ENCODE data around the gene RABL6.
"Not testable (repeated sequence)": the region's sequence is repeated elsewhere in the genome, so short reads cannot be mapped to it uniquely, and the experiment has no call there.

Gene RABL6

GRCh38 chr9:136798708-136799078 is 9.1 kb upstream of the RABL6 start:
- Histone ChIP-seq H3K4me1 (peaks cover 0 to 29% (median 18%) of the 10 kb centered on the region in 4 donors), H3K4me3 (no peak overlapping the region), H3K9me3 (no peaks in the 10 kb centered on the region), H3K27me3 (peaks cover 0 to 86% of the 10 kb centered on the region in 2 donors), H3K36me3 (peaks cover 0 to 5% (median 0%) of the 10 kb centered on the region in 3 donors), H3K27ac (no peak overlapping the region)
- no peak for DNase-seq
- intact Hi-C loops (cut with DNase I; ENCODE audit: low total_unique reads), result no loop called here
- no peak for TF ChIP-seq CTCF (IDR thresholded peaks at IDR 0.05)

- DNase-seq, result no peak
- Histone ChIP-seq H3K4me1 (peaks cover 0 to 34% (median 18%) of the 10 kb centered on the region in 4 donors), H3K36me3 (no peaks in the 10 kb centered on the region), H3K9me3 (no peaks in the 10 kb centered on the region), H3K4me3 (peak overlapping the region in 1 of 2 donors; percentile 33), H3K27me3 (peaks cover 0 to 86% of the 10 kb centered on the region in 2 donors), H3K27ac (no peak overlapping the region)
- no peak for TF ChIP-seq CTCF (IDR thresholded peaks at IDR 0.05)
- intact Hi-C loops (cut with DNase I; ENCODE audit: low total_unique reads), result no loop called here
Observed at GRCh38 chr9:136799079-136799853, 8.5 kb upstream of the RABL6 start.

GRCh38 chr9:136799854-136800657 is 7.7 kb upstream of the RABL6 start:
- Histone ChIP-seq H3K27me3 (peaks cover 0 to 85% of the 10 kb centered on the region in 2 donors), H3K4me3 (peak overlapping the region; percentile 5 to 33), H3K36me3 (no peaks in the 10 kb centered on the region), H3K27ac (no peak overlapping the region), H3K4me1 (peaks cover 0 to 37% (median 18%) of the 10 kb centered on the region in 4 donors), H3K9me3 (no peaks in the 10 kb centered on the region)
- intact Hi-C loops (cut with DNase I; ENCODE audit: low total_unique reads), result no loop called here
- TF ChIP-seq CTCF (IDR thresholded peaks at IDR 0.05), result no peak
- no peak for DNase-seq

- DNase-seq, result no peak
- Histone ChIP-seq H3K4me1 (peaks cover 0 to 48% (median 27%) of the 10 kb centered on the region in 4 donors), H3K9me3 (no peaks in the 10 kb centered on the region), H3K4me3 (no peak overlapping the region), H3K27me3 (peaks cover 0 to 62% of the 10 kb centered on the region in 2 donors), H3K27ac (no peak overlapping the region), H3K36me3 (no peaks in the 10 kb centered on the region)
- no peak for TF ChIP-seq CTCF (IDR thresholded peaks at IDR 0.05)
- intact Hi-C loops (cut with DNase I; ENCODE audit: low total_unique reads), result no loop called here
Observed at GRCh38 chr9:136802321-136802720, 5.4 kb upstream of the RABL6 start.

GRCh38 chr9:136803009-136803550 is 4.7 kb upstream of the RABL6 start:
- H3K4me3 ChIP-seq; DNase-seq; intact Hi-C loops (cut with DNase I; ENCODE audit: low total_unique reads); H3K27ac ChIP-seq; H3K36me3 ChIP-seq; H3K9me3 ChIP-seq: not testable (repeated sequence)
- Histone ChIP-seq H3K27me3 (peaks cover 0 to 54% of the 10 kb centered on the region in 2 donors), H3K4me1 (peaks cover 0 to 50% (median 28%) of the 10 kb centered on the region in 4 donors)
